Adrenal gland (tissue), 5 donors: Measurements from ENCODE around the gene ZFYVE21.

ENCODE experiments used
- CTCF ChIP-seq, 6 experiments: fragments of 450-650 bp in 4 of 6; fragments of 200-600 bp in 2 of 6; sonication (generic) in 1 of 6; IDR thresholded peaks; 1 replicate in 5 of 6; 2 replicates in 1 of 6; pipeline versions ENCODE4 v1.5.1 to v1.8.0; 2016 to 2021; ENCODE audit warnings: antibody characterized with exemption in 6 of 6, mild to moderate bottlenecking in 2 of 6, moderate library complexity in 1 of 6
- POLR2A ChIP-seq, 2 donors: fragments of 450-650 bp; IDR thresholded peaks; one replicate each; pipeline ENCODE4 v1.6.1; 2017; ENCODE audit warnings: antibody characterized with exemption in 2 of 2, mild to moderate bottlenecking in 2 of 2, moderate library complexity in 1 of 2
- donor health status: DM: no; HTN: no; CAD: no.

DNA sequence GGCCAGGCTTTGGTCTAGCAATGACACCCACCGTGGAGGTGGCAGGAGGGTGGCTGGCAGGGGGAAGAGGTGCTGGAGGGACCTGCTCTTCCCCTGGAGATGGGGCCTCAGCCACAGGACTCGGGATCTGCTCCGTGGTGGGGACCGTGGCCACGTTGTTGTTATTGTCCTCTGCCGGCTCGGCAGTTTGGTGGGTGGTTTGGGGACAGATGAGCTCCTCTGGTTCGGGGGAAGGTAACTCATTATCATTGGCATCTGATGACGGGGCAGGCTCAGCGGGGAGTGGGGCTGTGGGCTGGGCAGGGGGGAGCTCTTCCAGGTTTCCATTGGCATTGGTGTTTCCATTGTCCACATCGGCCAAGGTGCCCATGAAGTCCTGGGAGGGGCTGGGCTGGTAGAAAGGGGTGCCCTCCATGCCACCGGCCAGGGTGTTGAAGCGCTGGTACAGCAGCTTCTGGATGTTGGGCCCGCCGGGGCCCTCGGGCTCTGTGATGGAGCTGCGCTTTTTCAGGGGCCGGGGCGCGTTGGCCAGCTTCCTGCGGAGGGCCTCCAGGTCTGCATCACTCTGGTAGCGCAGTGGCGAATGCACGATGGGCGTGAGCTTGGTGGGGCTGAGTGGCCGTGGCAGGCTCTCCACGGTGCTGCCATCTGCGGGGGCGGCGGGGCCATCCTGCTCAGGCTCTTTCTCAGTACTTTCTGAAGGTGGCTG, 24.3 kb downstream of the ZFYVE21 start:
- TF ChIP-seq CTCF (IDR thresholded peaks at IDR 0.05): no peak
- no peak for TF ChIP-seq POLR2A (IDR thresholded peaks at IDR 0.05)
